HG02642 (cell line): ENCODE measurements around the gene RAD51B.

Experiments
- ATAC-seq: cut with Tn5 transposase; IDR thresholded peaks from one replicate; pipeline ENCODE4 v1.9.1; 2021; ENCODE audit warnings: mild to moderate bottlenecking; ENCODE audit not compliant: unreplicated experiment, poor library complexity

RAD51B gene

DNA sequence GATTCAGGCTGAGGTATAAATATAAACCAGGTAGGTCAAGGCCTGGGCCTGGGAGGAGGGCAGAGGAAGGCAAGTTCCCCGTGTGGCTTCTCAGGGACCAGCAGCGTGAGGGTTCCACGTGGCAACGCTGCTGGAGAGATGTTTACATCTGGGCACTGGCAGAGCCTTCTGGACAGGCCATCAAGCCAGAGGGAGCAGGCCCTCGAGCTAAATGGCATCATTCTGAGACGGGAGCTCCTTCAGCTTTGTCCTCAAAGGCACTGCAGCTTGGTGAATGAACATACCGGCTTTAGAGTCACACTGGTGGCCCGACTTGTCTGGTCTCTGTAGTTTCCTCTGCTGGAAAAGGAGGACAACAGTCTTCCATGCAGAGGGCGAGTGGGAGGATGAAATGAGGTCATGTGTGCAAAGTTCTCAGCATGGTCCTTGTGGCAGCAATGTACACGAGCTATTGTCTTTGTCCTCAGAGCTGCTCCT is 742.0 kb downstream of the RAD51B start:
- ATAC-seq, result no peak

DNA sequence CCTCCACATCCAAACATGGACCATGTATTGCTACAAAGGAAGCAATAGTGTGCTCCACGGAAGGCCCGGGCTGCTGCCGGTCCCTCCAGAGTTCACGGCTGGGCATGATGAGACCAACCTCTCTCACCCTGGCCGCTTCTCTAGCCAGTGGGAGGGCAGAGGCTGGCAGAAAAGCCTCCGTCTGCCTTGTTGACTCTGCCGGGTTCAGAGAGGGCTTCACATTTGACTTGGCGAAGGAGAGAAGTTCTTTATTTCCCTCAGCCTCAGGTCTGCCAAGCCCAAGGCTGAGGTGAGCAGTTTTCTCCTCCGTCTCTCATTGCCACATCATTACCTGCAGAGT is 743.3 kb downstream of the RAD51B start:
- ATAC-seq, result no peak

DNA sequence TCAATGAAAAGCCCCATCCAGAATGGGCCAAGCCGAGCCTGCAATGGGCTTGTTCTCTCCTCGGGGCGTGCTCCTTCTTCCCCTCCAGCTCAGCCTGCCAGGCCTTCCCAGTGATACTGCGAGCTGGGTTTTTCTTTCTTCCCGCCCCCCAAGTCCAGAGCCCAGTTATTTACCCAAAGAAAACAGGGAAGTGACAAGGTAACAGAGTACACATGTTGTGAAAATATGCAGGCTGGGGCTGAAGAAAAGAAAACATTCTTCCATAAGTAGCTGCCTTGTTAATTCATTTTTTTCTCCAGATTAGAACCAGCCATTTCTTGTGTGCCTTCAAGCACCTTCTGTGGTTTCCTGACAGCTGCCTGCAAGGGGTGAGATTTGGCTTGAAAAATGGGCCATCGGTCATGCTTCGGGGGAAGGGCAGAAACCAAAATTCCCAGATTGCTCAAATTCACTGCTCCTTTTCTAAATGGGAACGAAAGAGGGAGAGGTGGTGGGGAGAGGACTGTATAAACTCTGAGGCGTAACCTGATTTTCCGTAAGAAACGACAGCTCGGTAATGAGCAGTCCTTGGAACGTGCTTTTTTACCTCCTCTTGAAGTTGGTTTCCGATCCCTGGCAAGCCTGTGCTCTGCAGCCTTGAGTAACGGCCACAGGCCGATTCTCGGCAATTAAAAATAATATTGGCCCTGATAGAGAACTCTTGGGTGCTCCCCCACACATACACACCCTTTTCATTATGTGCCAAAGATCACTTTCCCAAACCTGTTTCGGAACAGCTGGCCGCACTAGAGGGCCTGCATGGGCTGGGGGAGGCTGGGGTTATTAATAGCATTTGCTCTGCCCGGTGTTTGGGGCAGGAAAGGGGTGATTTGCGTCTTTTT is 743.9 kb downstream of the RAD51B start:
- no peak for ATAC-seq

DNA sequence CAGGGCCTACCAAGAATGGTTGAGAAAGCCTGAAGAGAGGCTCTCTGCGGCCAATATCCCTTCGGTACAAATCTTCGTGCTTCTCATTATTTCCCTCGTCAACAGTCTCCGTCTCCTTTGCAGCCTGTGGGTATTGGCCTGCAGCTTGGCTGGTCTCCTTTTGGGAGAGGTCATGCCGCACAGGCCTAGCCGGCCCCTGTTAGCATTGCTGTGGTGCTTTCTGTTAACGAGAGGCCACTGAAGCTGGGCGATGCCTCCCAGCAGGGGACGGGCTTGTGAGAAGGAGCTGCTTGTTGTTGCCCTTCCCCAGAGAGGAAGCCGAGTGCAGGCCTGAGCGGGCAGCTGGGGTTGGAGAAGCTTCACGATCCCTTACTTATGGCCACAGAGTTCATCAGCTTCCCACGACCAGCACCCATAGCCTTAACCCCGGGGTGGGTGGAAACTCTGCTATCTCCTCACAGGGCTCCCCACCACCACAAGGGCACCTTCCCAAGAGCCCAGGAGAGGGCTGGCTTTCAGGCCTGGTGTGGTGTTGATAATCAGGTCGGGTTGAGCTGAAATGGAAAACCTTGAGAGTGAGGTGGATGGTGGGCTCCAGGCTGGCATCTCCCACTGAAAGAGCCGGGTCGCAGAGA is 744.7 kb downstream of the RAD51B start:
- no peak for ATAC-seq

DNA sequence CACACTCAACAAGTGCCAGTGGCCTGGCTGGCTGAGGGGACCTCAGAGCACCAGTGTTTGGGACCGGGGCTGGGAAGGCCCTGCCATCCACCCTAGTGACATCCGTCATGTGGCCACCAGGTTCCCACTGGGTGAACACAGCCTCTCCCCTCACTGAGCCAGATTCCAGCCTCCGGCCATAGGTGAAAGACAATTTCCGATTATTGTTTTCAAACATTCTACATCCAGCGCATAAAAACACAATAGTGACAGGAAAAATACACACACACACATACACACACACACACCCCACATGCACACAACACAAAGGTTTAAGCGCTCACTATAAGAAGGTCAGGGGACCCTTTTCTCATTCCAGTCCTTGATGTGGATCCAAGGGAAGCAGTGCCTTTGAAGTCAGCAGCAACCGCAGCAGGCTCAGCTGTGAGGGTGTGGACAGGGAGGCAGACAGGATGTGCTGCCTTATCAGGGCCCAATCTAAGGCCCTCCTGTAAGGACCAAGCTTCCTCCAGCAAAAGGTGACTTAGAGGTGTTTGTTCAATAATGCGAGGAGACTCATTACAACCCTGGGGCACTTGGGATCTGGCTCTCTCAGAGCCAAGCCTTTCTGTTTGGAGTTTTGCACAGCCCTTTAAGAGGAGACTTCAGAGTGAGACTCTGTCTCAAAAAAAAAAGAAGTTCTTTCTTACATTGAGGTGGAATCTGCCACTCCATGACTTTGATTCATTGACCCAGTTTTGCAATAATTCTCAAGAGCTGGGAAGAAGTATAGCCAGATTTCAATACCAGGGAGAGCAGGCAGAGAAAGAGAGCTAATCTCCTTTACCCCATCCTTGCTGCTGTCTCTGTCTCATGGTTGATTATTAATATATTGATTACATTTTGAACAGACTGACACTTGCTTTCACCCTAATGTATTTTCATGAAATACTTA is 745.5 kb downstream of the RAD51B start:
- ATAC-seq, result no peak

DNA sequence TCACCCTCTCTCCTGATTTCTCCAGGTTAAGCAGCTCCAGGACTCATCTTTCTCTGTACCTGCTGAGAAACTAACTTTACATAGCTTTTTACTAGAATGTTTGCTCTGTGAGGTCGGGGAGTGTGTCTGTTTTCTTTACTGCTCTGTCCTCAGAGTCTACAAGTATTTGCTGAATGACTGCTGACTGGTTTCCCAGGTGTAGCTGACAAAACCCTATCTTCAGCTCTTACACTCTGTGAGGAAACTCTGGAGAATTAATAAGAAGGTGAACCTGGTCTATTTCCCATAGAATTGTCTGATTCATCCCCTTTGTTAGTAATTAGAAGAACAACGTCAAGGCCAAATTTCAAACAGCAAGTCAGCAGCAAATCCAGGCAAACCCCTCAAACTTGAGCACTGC is 746.5 kb downstream of the RAD51B start:
- ATAC-seq, result no peak

DNA sequence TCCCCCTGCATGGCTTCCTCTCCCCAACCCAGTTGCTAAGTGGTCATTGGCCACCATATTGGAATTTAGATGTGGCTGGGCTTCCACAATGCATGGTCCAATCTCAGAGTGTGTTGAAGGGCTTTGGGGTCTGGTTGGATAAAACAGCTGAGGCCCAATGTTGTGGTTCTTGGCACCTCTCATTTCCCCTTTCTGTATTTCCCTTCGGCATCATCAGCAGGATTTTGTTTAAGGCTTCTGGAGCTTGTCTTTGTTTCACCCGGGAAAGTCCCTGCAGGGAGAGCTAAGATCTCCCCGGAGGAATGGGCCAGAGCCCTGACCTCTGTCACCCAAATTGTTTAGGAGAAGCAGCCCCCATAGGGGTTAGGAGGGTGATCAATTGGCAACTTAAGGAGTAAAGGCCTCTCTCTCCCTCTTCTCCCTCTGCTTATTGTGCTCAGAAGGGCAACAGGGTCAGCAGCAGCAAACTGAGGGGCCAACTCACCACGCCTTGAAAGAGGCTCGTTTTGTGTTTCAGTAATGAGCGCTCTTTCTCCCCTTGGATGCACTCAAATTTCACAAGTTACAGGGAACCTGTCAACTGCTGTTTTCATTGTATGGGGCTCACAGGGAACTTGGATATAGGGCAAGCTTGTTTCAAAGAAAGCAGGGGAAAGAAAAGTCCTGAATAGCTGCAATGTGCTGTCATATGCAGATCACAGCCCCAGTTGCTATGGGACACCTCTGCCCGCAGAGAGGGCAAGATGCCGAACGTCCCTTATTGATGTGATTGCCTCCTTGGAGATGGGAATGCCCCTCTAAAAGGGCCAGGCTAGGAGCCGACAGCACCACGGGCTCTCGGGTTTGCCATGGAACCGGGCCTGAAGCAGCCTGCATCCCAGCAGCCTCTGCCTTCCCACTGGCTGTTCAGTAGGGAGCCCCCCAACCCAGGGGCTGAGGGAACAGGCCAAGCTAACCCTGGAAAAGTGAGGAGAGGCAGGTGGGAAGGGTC is 749.6 kb downstream of the RAD51B start:
- ATAC-seq, result no peak

DNA sequence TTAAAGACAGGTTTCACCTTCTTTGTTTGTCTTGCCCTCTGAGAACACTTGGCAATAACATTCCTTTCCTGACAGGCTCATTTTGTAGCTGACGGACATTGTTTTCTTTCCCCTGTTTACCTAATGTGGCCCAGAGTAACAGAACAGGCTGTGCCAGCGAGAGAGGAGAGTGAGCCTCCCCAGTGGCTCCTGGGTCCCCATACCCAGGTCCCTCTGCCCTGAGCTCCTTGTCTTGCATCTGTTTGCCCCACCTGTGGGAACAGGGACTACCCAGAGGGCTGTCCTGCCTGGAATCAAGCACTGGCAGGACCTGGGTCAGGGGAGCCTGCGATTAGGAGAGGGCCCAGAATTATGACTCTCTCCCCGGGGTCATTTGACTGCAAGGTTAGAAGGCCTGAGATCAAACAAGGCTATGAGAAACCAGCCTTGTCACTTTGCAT is 750.4 kb downstream of the RAD51B start:
- no peak for ATAC-seq

DNA sequence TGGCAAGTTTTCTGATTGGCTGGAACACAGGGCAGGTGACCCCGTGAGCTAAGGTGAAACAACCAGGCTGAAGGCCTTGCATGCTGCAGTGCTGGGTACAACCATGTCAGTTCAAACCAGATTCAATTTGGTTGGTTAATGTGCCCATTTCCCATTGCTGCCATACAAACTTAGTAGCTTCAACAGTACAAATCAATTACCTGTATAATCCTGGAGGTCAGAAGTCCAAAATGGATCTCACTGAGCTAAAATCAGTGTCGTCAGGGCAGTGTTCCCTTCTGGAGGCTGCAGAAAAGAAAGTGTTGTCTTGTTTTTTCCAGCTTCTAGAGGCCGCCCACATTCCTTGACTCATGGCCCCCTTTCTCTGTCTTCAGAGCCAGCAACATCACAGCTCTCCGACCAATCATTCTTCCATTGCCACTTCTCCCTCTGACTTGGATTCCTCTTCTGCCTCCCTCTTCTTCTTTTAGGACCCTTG is 751.6 kb downstream of the RAD51B start:
- ATAC-seq, result no peak

DNA sequence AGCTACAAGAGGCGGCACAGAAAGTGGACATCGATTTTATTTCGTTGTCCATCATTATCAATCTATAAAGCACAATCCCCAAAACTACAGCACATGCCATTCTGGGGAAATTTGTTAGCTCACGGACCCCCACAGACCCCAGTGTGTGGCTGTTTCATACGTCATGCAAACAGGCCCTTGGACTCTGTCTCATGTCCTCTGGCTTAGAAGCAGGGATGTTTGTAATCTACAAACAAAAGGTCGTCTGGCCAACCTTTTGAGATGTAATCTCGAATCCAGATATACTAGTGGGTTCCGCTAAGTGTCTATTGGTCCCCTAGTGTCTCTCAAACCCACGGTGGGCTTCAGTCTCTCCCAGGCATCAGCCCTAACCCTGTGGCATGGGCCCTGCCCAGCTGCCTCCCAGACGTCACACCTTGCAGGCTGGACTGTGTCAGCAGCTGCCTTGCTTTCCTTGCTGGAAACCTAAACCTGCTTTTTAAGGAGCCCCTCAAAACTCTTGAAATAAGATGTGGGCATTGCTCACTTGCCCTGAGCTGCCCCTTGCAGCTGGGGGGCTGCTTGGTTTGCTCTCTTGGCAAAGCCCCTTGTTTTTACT is 752.4 kb downstream of the RAD51B start:
- ATAC-seq, result no peak

DNA sequence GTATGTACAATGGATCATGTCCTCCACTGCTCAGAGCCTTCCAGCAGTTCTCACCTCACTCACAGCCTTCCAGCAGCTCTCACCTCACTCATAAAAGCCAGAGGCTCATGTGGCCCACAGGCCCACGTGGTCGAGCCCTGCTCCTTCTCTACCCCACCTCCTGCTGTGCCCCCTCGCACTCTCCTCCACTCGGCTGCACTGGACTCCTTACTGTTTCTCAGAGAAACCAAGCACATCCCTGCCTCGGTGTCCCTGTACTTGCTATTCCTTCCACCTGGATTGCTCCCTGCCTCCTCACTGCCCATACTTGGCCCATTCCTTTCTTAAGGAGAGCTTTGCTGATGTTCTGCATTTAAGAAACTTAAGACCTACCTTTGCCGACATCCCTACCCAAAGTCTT is 753.5 kb downstream of the RAD51B start:
- ATAC-seq, result no peak

DNA sequence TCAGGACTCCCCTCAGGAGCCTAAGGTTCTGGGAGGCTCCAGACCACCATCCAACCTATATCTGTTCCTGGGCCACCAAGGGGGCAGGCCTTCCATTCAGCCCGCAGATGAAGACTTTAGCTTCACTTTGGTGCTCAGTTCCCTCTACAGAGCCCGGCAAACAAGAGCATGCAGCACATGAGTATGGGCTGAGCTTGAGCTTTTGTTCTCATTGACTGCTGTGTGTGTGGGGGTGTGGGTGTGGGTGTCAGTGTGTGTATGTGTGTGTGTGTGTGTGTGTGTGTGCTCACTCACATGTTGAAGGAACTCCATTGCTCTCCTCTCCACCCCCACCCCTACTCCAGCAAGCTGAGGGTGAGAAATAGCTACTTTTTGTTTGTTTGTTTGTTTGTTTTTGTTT is 754.1 kb downstream of the RAD51B start:
- no peak for ATAC-seq

DNA sequence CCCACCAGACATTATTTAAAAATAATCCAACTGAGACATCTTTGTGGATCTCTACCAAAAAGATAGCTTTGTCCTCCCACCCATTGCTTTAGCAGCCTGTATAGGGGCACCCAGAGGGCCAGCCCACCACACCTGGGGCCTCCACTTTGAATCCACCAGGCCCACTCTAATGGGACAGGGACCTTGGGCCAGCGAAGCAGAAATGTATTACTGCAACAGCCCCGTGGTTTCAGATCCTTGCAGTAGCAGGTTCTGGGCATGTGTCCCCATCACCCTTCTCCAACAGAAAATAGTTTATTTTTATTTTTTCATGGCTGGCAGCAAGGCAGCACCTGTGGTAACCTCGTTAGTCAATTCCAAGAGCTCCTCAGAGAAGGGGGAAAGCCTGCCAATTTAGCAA is 754.9 kb downstream of the RAD51B start:
- ATAC-seq, result no peak

DNA sequence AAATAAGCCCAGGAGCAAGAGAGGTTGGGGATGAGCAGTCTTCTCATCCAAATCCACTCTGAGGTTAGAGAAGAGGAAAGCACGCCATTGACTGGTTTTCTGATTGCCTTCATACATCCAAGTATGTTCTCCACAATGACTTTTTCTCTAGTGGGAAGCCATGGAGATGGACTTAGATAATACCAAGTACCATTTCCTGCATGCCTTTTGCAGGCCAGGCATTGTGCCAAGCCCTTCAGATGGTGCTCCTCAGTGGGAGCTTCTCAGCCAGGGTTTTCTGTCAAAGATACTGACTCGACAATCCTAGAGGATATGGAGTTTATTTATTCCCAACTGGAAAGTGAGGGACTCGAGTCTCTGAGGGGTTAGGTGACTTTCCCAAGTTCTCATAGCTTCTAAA is 755.3 kb downstream of the RAD51B start:
- ATAC-seq, result no peak

DNA sequence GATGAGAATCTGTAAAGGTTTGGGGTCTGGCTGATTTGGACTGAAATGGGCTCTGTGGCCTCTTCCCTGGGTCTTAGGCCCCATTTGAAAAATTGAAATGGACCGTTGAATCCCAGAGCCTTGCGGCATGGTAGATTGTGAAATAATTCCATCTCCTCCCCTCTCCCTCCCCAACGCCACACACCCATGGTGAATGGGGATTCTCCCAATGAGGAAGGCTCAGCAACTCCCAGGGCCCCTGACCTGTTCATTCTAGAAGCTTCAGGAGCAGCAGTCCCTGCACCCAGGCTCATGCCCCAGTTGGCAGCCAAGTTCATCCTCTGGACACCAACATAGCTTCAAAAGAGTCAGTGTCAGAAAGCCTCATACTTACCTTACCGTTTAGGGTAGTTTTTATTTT is 755.8 kb downstream of the RAD51B start:
- no peak for ATAC-seq

DNA sequence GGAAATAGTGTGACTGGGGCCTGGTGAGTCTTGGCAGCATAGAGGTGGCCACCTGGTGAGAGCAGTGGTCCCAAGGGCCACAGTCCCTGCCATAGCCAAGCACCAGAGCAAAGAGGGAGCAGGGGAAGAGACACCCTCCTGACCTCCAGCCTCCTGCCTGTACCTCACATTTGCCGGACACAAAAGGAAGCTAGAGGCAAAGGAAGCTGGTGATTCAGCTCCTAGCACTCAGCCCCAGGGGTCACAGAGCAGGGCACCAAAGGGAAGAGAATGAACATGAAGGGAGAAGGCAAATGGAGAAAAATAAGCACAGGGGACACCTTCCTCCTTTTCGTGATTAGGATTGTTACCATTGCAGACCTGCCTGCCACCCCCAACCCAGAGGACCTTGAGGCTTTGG is 756.5 kb downstream of the RAD51B start:
- no peak for ATAC-seq

DNA sequence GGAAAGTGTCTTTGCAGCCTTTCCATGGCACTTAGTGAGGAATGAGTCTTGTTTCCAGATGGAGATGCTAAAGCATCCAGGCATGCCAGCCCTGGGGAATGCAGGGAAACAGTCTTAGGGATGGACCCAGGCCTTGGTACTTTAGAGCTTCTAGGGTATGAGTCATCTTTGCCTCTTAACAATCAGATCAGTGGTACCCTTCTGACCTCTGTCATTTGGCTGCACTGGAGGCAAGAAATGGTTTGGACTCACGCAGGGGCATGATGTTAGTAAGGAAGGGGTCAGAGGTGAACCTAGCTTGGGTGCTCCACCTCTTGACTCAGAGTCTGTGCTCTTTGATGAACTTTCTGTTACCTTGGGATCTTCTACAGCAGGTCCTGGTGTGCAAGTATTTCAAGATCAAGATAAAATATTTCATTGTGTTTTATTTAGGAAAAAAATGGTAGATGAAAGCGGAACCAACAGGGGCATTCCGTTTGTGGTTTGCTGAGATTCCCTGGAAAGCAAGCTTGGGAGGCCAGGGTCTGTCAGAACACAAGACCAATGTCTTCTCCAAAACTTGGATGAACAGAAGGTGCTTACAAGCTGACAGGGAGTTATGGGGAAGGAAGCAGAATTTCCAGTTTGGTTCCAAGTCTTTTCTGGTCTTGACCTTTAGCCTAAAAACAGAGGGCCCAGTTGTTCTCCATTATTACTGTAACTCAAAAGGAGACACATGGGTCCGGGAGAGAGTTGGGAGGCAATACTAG is 757.1 kb downstream of the RAD51B start:
- ATAC-seq, result no peak

DNA sequence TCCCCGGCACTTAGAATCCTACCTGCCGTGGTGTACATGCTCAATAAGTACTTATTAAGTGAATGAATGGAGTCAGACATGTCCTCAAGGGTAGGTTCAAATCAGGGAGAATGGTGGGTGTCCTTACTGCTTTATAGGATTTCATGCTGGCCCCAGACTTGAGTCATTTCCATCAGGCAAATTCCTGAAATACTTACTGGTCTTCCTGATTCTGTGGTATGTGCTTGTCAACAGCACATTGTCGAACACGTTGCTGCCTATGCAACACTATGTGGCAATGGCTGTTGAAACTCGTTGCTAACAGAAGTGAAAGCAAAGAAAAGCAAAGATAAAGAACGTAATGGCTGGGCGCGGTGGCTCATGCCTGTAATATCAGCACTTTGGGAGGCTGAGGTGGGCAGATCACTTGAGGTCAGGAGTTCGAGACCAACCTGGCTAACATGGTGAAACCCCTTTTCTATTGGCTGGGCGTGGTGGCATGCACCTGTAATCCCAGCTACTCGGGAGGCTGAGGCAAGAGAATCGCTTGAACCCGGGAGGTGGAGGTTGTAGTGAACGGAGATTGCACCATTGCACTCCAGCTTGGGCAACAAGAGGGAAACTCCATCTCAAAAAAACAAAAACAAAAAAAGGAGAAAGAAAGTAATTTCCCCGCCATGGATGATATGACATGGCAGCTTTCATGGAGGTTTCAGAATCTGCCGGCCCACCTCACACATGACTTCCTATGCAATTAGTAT is 758.4 kb downstream of the RAD51B start:
- ATAC-seq, result no peak
